Measurements from ENCODE around the gene SH3BP4.

Gene SH3BP4

GRCh38 chr2:235002198-235003095, 50.6 kb downstream of the SH3BP4 start:
- TF ChIP-seq JUND (IDR thresholded peaks at IDR 0.05; ENCODE audit: low read depth) = no peak
- DNase-seq (ENCODE audit: low read depth in 1 of 2, low spot score in 1 of 2) = peak in 1 of 2 experiments; percentile 18
- in situ Hi-C loops (cut with HindIII; ENCODE audit: low pct_unique_long_range_greater_than_20kb, low sequenced_read_pairs) = no loop called here

GRCh38 chr2:235003096-235003775, 51.4 kb downstream of the SH3BP4 start:
- no peak for TF ChIP-seq JUND (IDR thresholded peaks at IDR 0.05; ENCODE audit: low read depth)

GRCh38 chr2:235004329-235004903, 52.6 kb downstream of the SH3BP4 start:
- TF ChIP-seq JUND (IDR thresholded peaks at IDR 0.05; ENCODE audit: low read depth) = no peak
- in situ Hi-C loops (cut with HindIII; ENCODE audit: low pct_unique_long_range_greater_than_20kb, low sequenced_read_pairs) = no loop called here
- no peak for DNase-seq (ENCODE audit: low read depth in 1 of 2, low spot score in 1 of 2)

More at GRCh38 chr2:235003096-235003775, 51.4 kb downstream of the SH3BP4 start:
- in situ Hi-C loops (cut with HindIII; ENCODE audit: low pct_unique_long_range_greater_than_20kb, low sequenced_read_pairs) = no loop called here
- DNase-seq (ENCODE audit: low read depth in 1 of 2, low spot score in 1 of 2) = no peak

- in situ Hi-C loops (cut with HindIII; ENCODE audit: low pct_unique_long_range_greater_than_20kb, low sequenced_read_pairs) = no loop called here
- no peak for DNase-seq (ENCODE audit: low read depth in 1 of 2, low spot score in 1 of 2)
- TF ChIP-seq JUND (IDR thresholded peaks at IDR 0.05; ENCODE audit: low read depth) = no peak
Measured at GRCh38 chr2:235005023-235005422, 53.2 kb downstream of the SH3BP4 start.

- no peak for DNase-seq (ENCODE audit: low read depth in 1 of 2, low spot score in 1 of 2)
- in situ Hi-C loops (cut with HindIII; ENCODE audit: low pct_unique_long_range_greater_than_20kb, low sequenced_read_pairs) = no loop called here
- no peak for TF ChIP-seq JUND (IDR thresholded peaks at IDR 0.05; ENCODE audit: low read depth)
Measured at GRCh38 chr2:235005603-235006259, 53.9 kb downstream of the SH3BP4 start.

- no peak for DNase-seq (ENCODE audit: low read depth in 1 of 2, low spot score in 1 of 2)
- TF ChIP-seq JUND (IDR thresholded peaks at IDR 0.05; ENCODE audit: low read depth) = no peak
- in situ Hi-C loops (cut with HindIII; ENCODE audit: low pct_unique_long_range_greater_than_20kb, low sequenced_read_pairs) = no loop called here
Measured at GRCh38 chr2:235006461-235006860, 54.6 kb downstream of the SH3BP4 start.

- in situ Hi-C loops (cut with HindIII; ENCODE audit: low pct_unique_long_range_greater_than_20kb, low sequenced_read_pairs) = no loop called here
- no peak for TF ChIP-seq JUND (IDR thresholded peaks at IDR 0.05; ENCODE audit: low read depth)
- no peak for DNase-seq (ENCODE audit: low read depth in 1 of 2, low spot score in 1 of 2)
Measured at GRCh38 chr2:235006986-235007385, 55.2 kb downstream of the SH3BP4 start.

GRCh38 chr2:235007664-235008457, 56.0 kb downstream of the SH3BP4 start:
- in situ Hi-C loops (cut with HindIII; ENCODE audit: low pct_unique_long_range_greater_than_20kb, low sequenced_read_pairs) = no loop called here
- no peak for TF ChIP-seq JUND (IDR thresholded peaks at IDR 0.05; ENCODE audit: low read depth)
- DNase-seq (ENCODE audit: low read depth in 1 of 2, low spot score in 1 of 2) = no peak

- in situ Hi-C loops (cut with HindIII; ENCODE audit: low pct_unique_long_range_greater_than_20kb, low sequenced_read_pairs) = no loop called here
- peak in 1 of 2 experiments; percentile 19 for DNase-seq (ENCODE audit: low read depth in 1 of 2, low spot score in 1 of 2)
- no peak for TF ChIP-seq JUND (IDR thresholded peaks at IDR 0.05; ENCODE audit: low read depth)
Measured at GRCh38 chr2:235008584-235009044, 56.8 kb downstream of the SH3BP4 start.

- no peak for TF ChIP-seq JUND (IDR thresholded peaks at IDR 0.05; ENCODE audit: low read depth)
- DNase-seq (ENCODE audit: low read depth in 1 of 2, low spot score in 1 of 2) = no peak
- in situ Hi-C loops (cut with HindIII; ENCODE audit: low pct_unique_long_range_greater_than_20kb, low sequenced_read_pairs) = no loop called here
Measured at GRCh38 chr2:235009081-235009480, 57.3 kb downstream of the SH3BP4 start.

- TF ChIP-seq JUND (IDR thresholded peaks at IDR 0.05; ENCODE audit: low read depth) = no peak
- DNase-seq (ENCODE audit: low read depth in 1 of 2, low spot score in 1 of 2) = no peak
- in situ Hi-C loops (cut with HindIII; ENCODE audit: low pct_unique_long_range_greater_than_20kb, low sequenced_read_pairs) = no loop called here
Measured at GRCh38 chr2:235010117-235010714, 58.4 kb downstream of the SH3BP4 start.
